ENCODE data around the gene MNX1. TPM values are rescaled to one million over a fixed set of nuclear protein-coding genes. Genes with fewer than 3 reads are reported as not detected.
A peak's percentile ranks its signal among the peaks of the same experiment; 100 is the strongest.

Gene MNX1
- total RNA-seq, 1 donor from 2014 or later, result 2.0 TPM

- no peak for DNase-seq (ENCODE audit: low read depth)
- TF ChIP-seq CTCF (IDR thresholded peaks at IDR 0.05; ENCODE audit: insufficient read depth, low read length, poor library complexity, severe bottlenecking), result no peak
- no peak overlapping the region for H3K4me3 ChIP-seq (ENCODE audit: low read depth, low read length)
- H3K36me3 ChIP-seq (ENCODE audit: control insufficient read depth, insufficient read depth, low read length), result peaks cover 3% of the 10 kb centered on the region
- no peaks in the 10 kb centered on the region for H3K27me3 ChIP-seq (ENCODE audit: control insufficient read depth, insufficient read depth, low read length)
Measured at GRCh38 chr7:156963472-156963871, 47.0 kb downstream of the MNX1 start.

- Histone ChIP-seq H3K4me3 (ENCODE audit: low read depth, low read length) (no peak overlapping the region), H3K36me3 (ENCODE audit: control insufficient read depth, insufficient read depth, low read length) (peaks cover 3% of the 10 kb centered on the region), H3K27me3 (ENCODE audit: control insufficient read depth, insufficient read depth, low read length) (no peaks in the 10 kb centered on the region)
- no peak for DNase-seq (ENCODE audit: low read depth)
- TF ChIP-seq CTCF (IDR thresholded peaks at IDR 0.05; ENCODE audit: insufficient read depth, low read length, poor library complexity, severe bottlenecking), result no peak
Measured at GRCh38 chr7:156962897-156963296, 47.6 kb downstream of the MNX1 start.

GRCh38 chr7:156962145-156962544, 48.3 kb downstream of the MNX1 start:
- Histone ChIP-seq H3K4me3 (ENCODE audit: low read depth, low read length) (no peak overlapping the region), H3K27me3 (ENCODE audit: control insufficient read depth, insufficient read depth, low read length) (no peaks in the 10 kb centered on the region), H3K36me3 (ENCODE audit: control insufficient read depth, insufficient read depth, low read length) (peaks cover 3% of the 10 kb centered on the region)
- TF ChIP-seq CTCF (IDR thresholded peaks at IDR 0.05; ENCODE audit: insufficient read depth, low read length, poor library complexity, severe bottlenecking), result no peak
- DNase-seq (ENCODE audit: low read depth), result no peak

- no peak for TF ChIP-seq CTCF (IDR thresholded peaks at IDR 0.05; ENCODE audit: insufficient read depth, low read length, poor library complexity, severe bottlenecking)
- no peak overlapping the region for H3K4me3 ChIP-seq (ENCODE audit: low read depth, low read length)
- peak; percentile 14 for DNase-seq (ENCODE audit: low read depth)
- H3K36me3 ChIP-seq (ENCODE audit: control insufficient read depth, insufficient read depth, low read length), result peaks cover 2% of the 10 kb centered on the region
- H3K27me3 ChIP-seq (ENCODE audit: control insufficient read depth, insufficient read depth, low read length), result no peaks in the 10 kb centered on the region
Measured at GRCh38 chr7:156956727-156957126, 53.7 kb downstream of the MNX1 start.

- no peaks in the 10 kb centered on the region for H3K36me3 ChIP-seq (ENCODE audit: control insufficient read depth, insufficient read depth, low read length)
- no peaks in the 10 kb centered on the region for H3K27me3 ChIP-seq (ENCODE audit: control insufficient read depth, insufficient read depth, low read length)
- H3K4me3 ChIP-seq (ENCODE audit: low read depth, low read length), result no peak overlapping the region
- DNase-seq (ENCODE audit: low read depth), result no peak
- no peak for TF ChIP-seq CTCF (IDR thresholded peaks at IDR 0.05; ENCODE audit: insufficient read depth, low read length, poor library complexity, severe bottlenecking)
Measured at GRCh38 chr7:156954941-156955340, 55.5 kb downstream of the MNX1 start.

Other genes with a start within 250 kb of the MNX1 start
- 47.3 and 48.7 TPM in 2 replicates for gene LMBR1, start 117.5 kb downstream of the MNX1 start, total RNA-seq
- 15.9 and 17.7 TPM in 2 replicates for gene NOM1, start 61.0 kb downstream of the MNX1 start, total RNA-seq
- 74.1 and 76.9 TPM in 2 replicates for gene UBE3C, start 128.3 kb upstream of the MNX1 start, total RNA-seq